GM12878 (cell line): ENCODE results near the gene CAMK4. TPM values are rescaled to one million over a fixed set of nuclear protein-coding genes. Genes with fewer than 3 reads are reported as not detected.

Experiments
- ATAC-seq: fragments of 200-7000 bp; cut with Tn5 transposase; 3 replicates; pipeline ENCODE4 v1.9.1; 2020; ENCODE audit warnings: mild to moderate bottlenecking, moderate library complexity
- BruUV-seq: library from RNA; stranded (reverse); fragments of 400-500 nt; replicated peaks from 2 replicates; lab custom pipeline; 2021; lab: Mats Ljungman, UMichigan
- CTCF ChIA-PET: fragments of 300-600 bp; sonication (Branson Sonifier 250); formaldehyde crosslinking; extraction: SDS; loops from one replicate; lab custom pipeline; 2021; ENCODE audit warnings: inconsistent platforms; lab: Yijun Ruan, JAX
- POLR2A ChIA-PET: fragments of 350-600 bp; formaldehyde crosslinking; extraction: SDS; loops from one replicate; lab custom pipeline; 2021; ENCODE audit warnings: inconsistent platforms; lab: Charles Lee
- RAD21 ChIA-PET: fragments of 300-600 bp; sonication (Branson Sonifier 250); formaldehyde crosslinking; loops from one replicate; lab custom pipeline; 2023; ENCODE audit warnings: antibody characterized with exemption; ENCODE audit not compliant: unreplicated experiment; lab: Charles Lee
- SMC1A ChIA-PET: fragments of 300-600 bp; sonication (Branson Sonifier 250); formaldehyde crosslinking; loops from one replicate; lab custom pipeline; 2023; ENCODE audit not compliant: unreplicated experiment, uncharacterized antibody; lab: Charles Lee
- DNase-seq: peaks from one replicate; pipeline ENCODE4 v3.0.0-alpha.2; 2011; ENCODE audit warnings: low read depth, low spot score
- FAIRE-seq: peaks from 3 replicates; lab custom pipeline; 2011; peaks lifted over from hg19 to GRCh38; lab: Jason Lieb, UNC
- H2AFZ ChIP-seq: 2 replicates; pipeline ENCODE4 v1.6.0; 2011; ENCODE audit warnings: low read depth, low read length, control low read depth; ENCODE audit not compliant: control insufficient read depth
- H3K27ac ChIP-seq: 2 replicates; pipeline ENCODE4 v1.5.1; 2011; ENCODE audit warnings: control low read depth; ENCODE audit not compliant: control insufficient read depth, insufficient read depth
- H3K27me3 ChIP-seq, 2 experiments: replicated peaks in 1 of 2; 2 replicates each; pipeline versions ENCODE4 v1.6.0 to v1.6.1; 2011; ENCODE audit warnings: low read length in 1 of 2; ENCODE audit not compliant: control insufficient read depth in 2 of 2, insufficient read depth in 2 of 2
- H3K36me3 ChIP-seq, 2 experiments: 2 replicates each; pipeline ENCODE4 v1.5.1; 2011; ENCODE audit warnings: low read length in 1 of 2; ENCODE audit not compliant: control insufficient read depth in 2 of 2, insufficient read depth in 2 of 2
- H3K4me1 ChIP-seq: 2 replicates; pipeline ENCODE4 v1.6.1; 2011; ENCODE audit warnings: mild to moderate bottlenecking, low read length, moderate library complexity, mixed read lengths; ENCODE audit not compliant: control insufficient read depth, insufficient read depth
- H3K4me2 ChIP-seq: 2 replicates; pipeline ENCODE4 v1.6.0; 2011; ENCODE audit warnings: control low read depth; ENCODE audit not compliant: control insufficient read depth, insufficient read depth
- H3K4me3 ChIP-seq: fragments of 200-600 bp; sonication (generic); 2 replicates; pipeline ENCODE4 v1.5.1; 2016
- H3K79me2 ChIP-seq: 2 replicates; pipeline ENCODE4 v1.6.0; 2011; ENCODE audit warnings: low read length; ENCODE audit not compliant: control insufficient read depth, insufficient read depth
- H3K9ac ChIP-seq: 2 replicates; pipeline ENCODE4 v1.8.0; 2011; ENCODE audit warnings: low read length, control low read depth, mixed read lengths; ENCODE audit not compliant: control insufficient read depth, insufficient read depth
- H3K9me3 ChIP-seq: replicated peaks from 3 replicates; pipeline ENCODE4 v1.5.1; 2011; ENCODE audit warnings: mild to moderate bottlenecking, low read length; ENCODE audit not compliant: control insufficient read depth, insufficient read depth
- H4K20me1 ChIP-seq: 2 replicates; pipeline ENCODE4 v1.6.0; 2011; ENCODE audit not compliant: control insufficient read depth, insufficient read depth
- IKZF2 ChIP-seq, 2 experiments: fragments of 450-650 bp; IDR thresholded peaks; 2 replicates each; pipeline ENCODE4 v1.6.1; 2017; ENCODE audit warnings: mild to moderate bottlenecking in 2 of 2, moderate library complexity in 2 of 2
- JUNB ChIP-seq: IDR thresholded peaks from 2 replicates; pipeline ENCODE4 v1.6.1; 2016; ENCODE audit warnings: antibody characterized with exemption, mild to moderate bottlenecking
- JUND ChIP-seq: IDR thresholded peaks from 2 replicates; pipeline ENCODE4 v1.6.1; 2012; ENCODE audit warnings: low read depth, mild to moderate bottlenecking, low read length, improper control_type of control experiment, moderate library complexity
- SPI1 ChIP-seq: IDR thresholded peaks from 2 replicates; pipeline ENCODE4 v1.6.1; 2011; ENCODE audit warnings: low read depth, mild to moderate bottlenecking, low read length, moderate library complexity, borderline replicate concordance; ENCODE audit not compliant: insufficient read depth
- SREBF2 ChIP-seq: IDR thresholded peaks from 2 replicates; pipeline ENCODE4 v1.6.1; 2012; ENCODE audit warnings: mild to moderate bottlenecking, low read length
- WGBS: methylation state at CpG from one replicate; pipeline ENCODE4 v1.1.6; 2016; ENCODE audit warnings: low lambda C conversion rate; ENCODE audit not compliant: insufficient replicate concordance, insufficient coverage; ENCODE audit errors: missing lambda C conversion rate; 5-methylcytosine and 5-hydroxymethylcytosine counted together
- in situ Hi-C: fragments of 300-500 bp; cut with MboI; formaldehyde crosslinking; loops from 9 replicates; pipeline ENCODE4 v1.14.3; 2018; ENCODE audit warnings: mixed read lengths
- intact Hi-C: fragments of 100-400 bp; cut with micrococcal nuclease; formaldehyde crosslinking; loops from one replicate; pipeline ENCODE4 v1.14.2; 2022; ENCODE audit not compliant: unreplicated experiment
- polyA plus RNA-seq, 11 experiments: library from polyadenylated mRNA; depleted of rRNA in 4 of 11; unstranded in 6 of 11; stranded (reverse) in 5 of 11; fragments of >200 nt; fragmentation: Nextera tagmentation in 4 of 11; fragmentation: Illumina TruSeq in 1 of 11; extraction: Ambion mirVana in 4 of 11; extraction: Trizol in 1 of 11; gene quantifications; 1 replicate in 1 of 11; 2 replicates in 10 of 11; pipeline versions ENCODE4 v1.2.1 to v1.2.3, GENCODE V29; 2011 to 2016; ENCODE audit warnings: inconsistent platforms in 2 of 11, missing spikeins in 2 of 11, low read depth in 1 of 11
- total RNA-seq, 4 experiments: library from RNA; depleted of rRNA in 3 of 4; stranded (reverse); fragments of >200 nt in 3 of 4; fragmentation: Illumina TruSeq in 1 of 4; extraction: Trizol in 1 of 4; gene quantifications; 2 replicates each; pipeline versions ENCODE4 v1.2.1 to v1.2.3, GENCODE V29; 2013 to 2021
- TF ChIP-seq, protein P1 (sequence below): fragments of 450-650 bp; IDR thresholded peaks from 2 replicates; pipeline ENCODE4 v1.6.1; 2018; ENCODE audit warnings: mild to moderate bottlenecking, low read depth, moderate library complexity; ENCODE audit not compliant: partially characterized antibody

The CAMK4 gene
- total and polyA plus RNA-seq, 10 of the 15 experiments (the other 5 are each of a cell fraction or from before 2014, with no cell fraction given), result 13.3 to 51.9 (median 35.3) TPM

DNA sequence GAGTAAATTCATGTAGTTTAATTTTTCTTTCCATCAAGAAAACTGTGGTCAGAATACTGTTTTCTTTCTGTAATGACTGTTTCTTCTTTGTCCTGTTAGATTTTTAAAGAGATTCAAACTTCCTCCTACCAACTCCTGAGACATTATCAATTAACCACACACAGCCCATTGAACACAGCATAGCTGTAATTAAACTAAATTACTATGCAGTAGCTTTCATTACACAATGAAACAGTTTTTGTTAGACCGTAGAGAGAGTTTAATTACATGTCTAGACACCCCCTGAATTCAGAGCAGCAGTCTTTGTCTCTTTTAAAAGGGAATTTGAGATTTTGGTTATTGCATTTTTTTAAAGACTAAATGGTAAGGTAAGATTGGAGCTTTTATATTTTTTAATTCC, 210.6 kb downstream of the CAMK4 start:
- TF ChIP-seq JUNB, result no peak
- TF ChIP-seq JUND, result no peak
- TF ChIP-seq, protein P1, sequence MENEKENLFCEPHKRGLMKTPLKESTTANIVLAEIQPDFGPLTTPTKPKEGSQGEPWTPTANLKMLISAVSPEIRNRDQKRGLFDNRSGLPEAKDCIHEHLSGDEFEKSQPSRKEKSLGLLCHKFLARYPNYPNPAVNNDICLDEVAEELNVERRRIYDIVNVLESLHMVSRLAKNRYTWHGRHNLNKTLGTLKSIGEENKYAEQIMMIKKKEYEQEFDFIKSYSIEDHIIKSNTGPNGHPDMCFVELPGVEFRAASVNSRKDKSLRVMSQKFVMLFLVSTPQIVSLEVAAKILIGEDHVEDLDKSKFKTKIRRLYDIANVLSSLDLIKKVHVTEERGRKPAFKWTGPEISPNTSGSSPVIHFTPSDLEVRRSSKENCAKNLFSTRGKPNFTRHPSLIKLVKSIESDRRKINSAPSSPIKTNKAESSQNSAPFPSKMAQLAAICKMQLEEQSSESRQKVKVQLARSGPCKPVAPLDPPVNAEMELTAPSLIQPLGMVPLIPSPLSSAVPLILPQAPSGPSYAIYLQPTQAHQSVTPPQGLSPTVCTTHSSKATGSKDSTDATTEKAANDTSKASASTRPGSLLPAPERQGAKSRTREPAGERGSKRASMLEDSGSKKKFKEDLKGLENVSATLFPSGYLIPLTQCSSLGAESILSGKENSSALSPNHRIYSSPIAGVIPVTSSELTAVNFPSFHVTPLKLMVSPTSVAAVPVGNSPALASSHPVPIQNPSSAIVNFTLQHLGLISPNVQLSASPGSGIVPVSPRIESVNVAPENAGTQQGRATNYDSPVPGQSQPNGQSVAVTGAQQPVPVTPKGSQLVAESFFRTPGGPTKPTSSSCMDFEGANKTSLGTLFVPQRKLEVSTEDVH, result no peak
- no peak for TF ChIP-seq SPI1
- no peak for TF ChIP-seq IKZF2 (IDR thresholded peaks at IDR 0.05)
- no peak for TF ChIP-seq SREBF2
- in situ Hi-C loops, result no loop called here
- ChIA-PET SMC1A (interaction anchor here (1.6 kb wide), 2 partner anchors 11 to 20 kb away, joined by 3 to 4 read pairs; no protein-coding TSS in a partner anchor), RAD21 (no interaction called here), CTCF (no interaction called here), POLR2A (no interaction called here)
- no TSS peak for BruUV-seq
- no peak for ATAC-seq
- WGBS, result 96% methylated on average over 1 of the region's 1 CpG
- H3K4me2 ChIP-seq, result no peak overlapping the region
- H3K4me3 ChIP-seq, result no peak overlapping the region
- no peak overlapping the region for H3K27ac ChIP-seq
- peaks cover 0 to 6% of the 10 kb centered on the region in 2 experiments; a peak in 2 of 4 replicates for H3K36me3 ChIP-seq
- H2AFZ ChIP-seq, result no peak overlapping the region
- no peaks in the 10 kb centered on the region for H3K9me3 ChIP-seq
- no peaks in the 10 kb centered on the region for H3K79me2 ChIP-seq
- intact Hi-C loops, result no loop called here
- H3K9ac ChIP-seq, result no peak overlapping the region
- no peaks in the 10 kb centered on the region for H3K27me3 ChIP-seq
- no peak for FAIRE-seq
- no peak for DNase-seq
- no peaks in the 10 kb centered on the region for H3K4me1 ChIP-seq
- H4K20me1 ChIP-seq, result no peaks in the 10 kb centered on the region
